Stimulated activated CD8-positive, alpha-beta memory T cell treated with anti-CD3 and anti-CD28 coated beads, Interleukin-15, amount 100 ng/mL, for 4 hours (primary cell): ENCODE data around the gene ARHGAP32.

ENCODE experiments used
- DNase-seq, 2 donors: peaks; one replicate each; pipeline ENCODE4 v3.0.0-alpha.2; 2020; ENCODE audit warnings: low read depth in 2 of 2

ARHGAP32 gene

GRCh38 chr11:129192150-129192549 is at the start of gene ARHGAP32:
Gene ARHGAP32 (minus strand): TSS chr11:129192325. CDS start chr11:129192198, 127 bp downstream.
- DNase-seq, result no peak

- DNase-seq, result no peak
Measured at GRCh38 chr11:129239207-129239606, 47.1 kb upstream of the ARHGAP32 start.

- no peak for DNase-seq
Measured at GRCh38 chr11:129237880-129238638, 45.9 kb upstream of the ARHGAP32 start.

GRCh38 chr11:129237456-129237855 is 45.3 kb upstream of the ARHGAP32 start:
- no peak for DNase-seq

- no peak for DNase-seq
Measured at GRCh38 chr11:129236850-129237249, 44.7 kb upstream of the ARHGAP32 start.

GRCh38 chr11:129234978-129235377 is 42.9 kb upstream of the ARHGAP32 start:
- no peak for DNase-seq

GRCh38 chr11:129230006-129230405 is 37.9 kb upstream of the ARHGAP32 start:
- DNase-seq, result no peak

- no peak for DNase-seq
Measured at GRCh38 chr11:129226207-129226798, 34.2 kb upstream of the ARHGAP32 start.

GRCh38 chr11:129225190-129225589 is 33.1 kb upstream of the ARHGAP32 start:
- no peak for DNase-seq

GRCh38 chr11:129224538-129224937 is 32.4 kb upstream of the ARHGAP32 start:
- no peak for DNase-seq

- no peak for DNase-seq
Measured at GRCh38 chr11:129223701-129224149, 31.6 kb upstream of the ARHGAP32 start.

- no peak for DNase-seq
Measured at GRCh38 chr11:129223260-129223659, 31.1 kb upstream of the ARHGAP32 start.

GRCh38 chr11:129222158-129222557 is 30.0 kb upstream of the ARHGAP32 start:
- no peak for DNase-seq

GRCh38 chr11:129215506-129216245 is 23.6 kb upstream of the ARHGAP32 start:
- no peak for DNase-seq

- no peak for DNase-seq
Measured at GRCh38 chr11:129214710-129215295, 22.7 kb upstream of the ARHGAP32 start.

- DNase-seq, result no peak
Measured at GRCh38 chr11:129213261-129213660, 21.1 kb upstream of the ARHGAP32 start.

GRCh38 chr11:129211397-129211796 is 19.3 kb upstream of the ARHGAP32 start:
- DNase-seq, result no peak

GRCh38 chr11:129210831-129211181 is 18.7 kb upstream of the ARHGAP32 start:
- no peak for DNase-seq

- no peak for DNase-seq
Measured at GRCh38 chr11:129209891-129210830, 18.0 kb upstream of the ARHGAP32 start.

GRCh38 chr11:129208863-129209262 is 16.7 kb upstream of the ARHGAP32 start:
- no peak for DNase-seq

GRCh38 chr11:129204150-129204838 is 12.2 kb upstream of the ARHGAP32 start:
- DNase-seq, result no peak
